ENCODE results near the gene NTF3. TPM values are rescaled to one million over a fixed set of nuclear protein-coding genes. Genes with fewer than 3 reads are reported as not detected.

Gene NTF3
- total RNA-seq, 1 donor from 2014 or later, result 8.9 TPM

DNA sequence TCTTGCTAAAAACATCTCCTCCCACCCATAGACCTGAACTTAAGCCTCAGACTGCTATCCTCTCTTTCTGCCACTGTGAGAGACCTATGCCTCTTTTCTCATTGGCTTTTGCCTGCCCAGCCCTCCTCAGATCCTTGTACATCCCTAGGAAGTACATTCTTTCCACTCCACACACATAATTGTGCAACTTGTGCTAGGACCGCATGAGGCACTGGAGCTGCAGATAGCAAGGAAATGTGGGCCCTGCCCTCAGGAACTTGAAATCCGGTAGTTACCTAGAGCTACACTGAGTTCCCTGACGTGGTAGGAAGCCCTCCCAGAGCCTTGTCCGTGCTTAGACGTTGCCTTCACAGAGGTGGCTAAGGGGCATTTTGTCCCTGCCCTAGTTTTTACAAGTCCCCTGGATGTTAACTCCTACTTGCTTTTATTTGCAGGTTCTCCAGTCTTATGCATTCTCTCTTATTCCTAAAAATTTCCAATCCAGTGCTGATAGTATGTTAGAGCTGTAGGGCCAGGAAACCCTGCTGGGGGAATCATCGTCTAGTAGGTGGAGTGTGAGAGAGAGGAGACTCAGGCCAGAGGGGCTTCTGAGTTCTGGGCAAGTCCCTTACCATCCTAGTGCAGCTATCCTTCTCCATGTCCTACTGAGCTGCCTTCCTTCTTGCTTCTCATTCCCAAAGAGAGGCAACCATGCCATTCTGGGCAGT lies 41.3 kb downstream of the NTF3 start:
- Histone ChIP-seq H3K4me2 (ENCODE audit: low read length) (no peak overlapping the region), H3K4me3 (ENCODE audit: insufficient read depth, low read depth, low read length) (no peak overlapping the region), H3K9ac (ENCODE audit: low read length) (no peak overlapping the region), H3K27ac (ENCODE audit: low read depth, low read length) (no peak overlapping the region), H3K79me2 (ENCODE audit: insufficient read depth, low read length) (peaks cover 12% of the 10 kb centered on the region), H3K27me3 (ENCODE audit: insufficient read depth, low read length) (no peaks in the 10 kb centered on the region), H4K20me1 (ENCODE audit: insufficient read depth, low read length) (peaks cover 5% of the 10 kb centered on the region), H3K9me3 (ENCODE audit: insufficient read depth, low read depth, low read length) (no peaks in the 10 kb centered on the region), H3K4me1 (ENCODE audit: insufficient read depth, low read length) (no peaks in the 10 kb centered on the region), H3K36me3 (ENCODE audit: insufficient read depth, low read length) (no peaks in the 10 kb centered on the region), H2AFZ (ENCODE audit: low read depth, low read length) (no peak overlapping the region)
- TF ChIP-seq, protein P1, sequence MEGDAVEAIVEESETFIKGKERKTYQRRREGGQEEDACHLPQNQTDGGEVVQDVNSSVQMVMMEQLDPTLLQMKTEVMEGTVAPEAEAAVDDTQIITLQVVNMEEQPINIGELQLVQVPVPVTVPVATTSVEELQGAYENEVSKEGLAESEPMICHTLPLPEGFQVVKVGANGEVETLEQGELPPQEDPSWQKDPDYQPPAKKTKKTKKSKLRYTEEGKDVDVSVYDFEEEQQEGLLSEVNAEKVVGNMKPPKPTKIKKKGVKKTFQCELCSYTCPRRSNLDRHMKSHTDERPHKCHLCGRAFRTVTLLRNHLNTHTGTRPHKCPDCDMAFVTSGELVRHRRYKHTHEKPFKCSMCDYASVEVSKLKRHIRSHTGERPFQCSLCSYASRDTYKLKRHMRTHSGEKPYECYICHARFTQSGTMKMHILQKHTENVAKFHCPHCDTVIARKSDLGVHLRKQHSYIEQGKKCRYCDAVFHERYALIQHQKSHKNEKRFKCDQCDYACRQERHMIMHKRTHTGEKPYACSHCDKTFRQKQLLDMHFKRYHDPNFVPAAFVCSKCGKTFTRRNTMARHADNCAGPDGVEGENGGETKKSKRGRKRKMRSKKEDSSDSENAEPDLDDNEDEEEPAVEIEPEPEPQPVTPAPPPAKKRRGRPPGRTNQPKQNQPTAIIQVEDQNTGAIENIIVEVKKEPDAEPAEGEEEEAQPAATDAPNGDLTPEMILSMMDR (IDR thresholded peaks at IDR 0.05; ENCODE audit: insufficient read depth, low read depth, low read length), result no peak
- TF ChIP-seq EZH2 (IDR thresholded peaks at IDR 0.05; ENCODE audit: insufficient read depth, low read length), result no peak
- Mint-ChIP-seq H3K9me3 (ENCODE audit: unreplicated experiment) (peaks cover 3% of the 10 kb centered on the region), H3K4me1 (ENCODE audit: low read depth, unreplicated experiment) (peaks cover 6% of the 10 kb centered on the region), H3K27me3 (ENCODE audit: low read depth, unreplicated experiment) (peaks cover 26% of the 10 kb centered on the region), H3K27ac (ENCODE audit: unreplicated experiment) (no peak overlapping the region), H3K4me3 (ENCODE audit: unreplicated experiment) (no peak overlapping the region), H3K36me3 (ENCODE audit: low read depth, unreplicated experiment) (peaks cover 18% of the 10 kb centered on the region)
- FAIRE-seq, result no peak
- no peak for DNase-seq (ENCODE audit: low read depth)

DNA sequence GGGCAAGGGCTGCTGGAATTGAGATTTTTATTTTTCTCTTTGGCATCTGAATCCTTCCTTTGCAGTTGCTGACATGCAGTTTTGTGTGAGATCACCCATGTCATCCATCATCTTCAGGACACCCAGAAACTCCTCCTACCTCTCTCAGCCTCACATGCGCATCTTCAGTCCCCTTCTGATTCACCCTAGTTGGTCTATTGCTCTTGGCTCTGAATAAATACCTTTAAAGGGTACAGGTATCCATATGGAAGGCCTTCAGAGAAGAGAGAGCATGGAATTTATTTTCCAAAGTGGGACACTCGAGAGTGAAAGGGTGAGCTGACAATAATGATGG lies 41.8 kb downstream of the NTF3 start:
- peaks cover 3% of the 10 kb centered on the region for H3K4me1 ChIP-seq (ENCODE audit: insufficient read depth, low read length)
- H3K9ac ChIP-seq (ENCODE audit: low read length), result no peak overlapping the region
- TF ChIP-seq EZH2 (IDR thresholded peaks at IDR 0.05; ENCODE audit: insufficient read depth, low read length), result no peak
- TF ChIP-seq, protein P1 (IDR thresholded peaks at IDR 0.05; ENCODE audit: insufficient read depth, low read depth, low read length), result no peak
- peaks cover 6% of the 10 kb centered on the region for H3K4me1 Mint-ChIP-seq (ENCODE audit: low read depth, unreplicated experiment)
- peaks cover 5% of the 10 kb centered on the region for H4K20me1 ChIP-seq (ENCODE audit: insufficient read depth, low read length)
- peaks cover 25% of the 10 kb centered on the region for H3K27me3 Mint-ChIP-seq (ENCODE audit: low read depth, unreplicated experiment)
- no peak overlapping the region for H2AFZ ChIP-seq (ENCODE audit: low read depth, low read length)
- H3K4me2 ChIP-seq (ENCODE audit: low read length), result no peak overlapping the region
- FAIRE-seq (no peak), DNase-seq (ENCODE audit: low read depth) (no peak)
- H3K27ac Mint-ChIP-seq (ENCODE audit: unreplicated experiment), result no peak overlapping the region
- no peaks in the 10 kb centered on the region for H3K27me3 ChIP-seq (ENCODE audit: insufficient read depth, low read length)
- H3K4me3 Mint-ChIP-seq (ENCODE audit: unreplicated experiment), result no peak overlapping the region
- no peak overlapping the region for H3K4me3 ChIP-seq (ENCODE audit: insufficient read depth, low read depth, low read length)
- no peaks in the 10 kb centered on the region for H3K36me3 ChIP-seq (ENCODE audit: insufficient read depth, low read length)
- no peak overlapping the region for H3K27ac ChIP-seq (ENCODE audit: low read depth, low read length)
- peaks cover 12% of the 10 kb centered on the region for H3K79me2 ChIP-seq (ENCODE audit: insufficient read depth, low read length)
- H3K36me3 Mint-ChIP-seq (ENCODE audit: low read depth, unreplicated experiment), result peaks cover 17% of the 10 kb centered on the region
- H3K9me3 ChIP-seq (ENCODE audit: insufficient read depth, low read depth, low read length), result no peaks in the 10 kb centered on the region
- peaks cover 3% of the 10 kb centered on the region for H3K9me3 Mint-ChIP-seq (ENCODE audit: unreplicated experiment)

DNA sequence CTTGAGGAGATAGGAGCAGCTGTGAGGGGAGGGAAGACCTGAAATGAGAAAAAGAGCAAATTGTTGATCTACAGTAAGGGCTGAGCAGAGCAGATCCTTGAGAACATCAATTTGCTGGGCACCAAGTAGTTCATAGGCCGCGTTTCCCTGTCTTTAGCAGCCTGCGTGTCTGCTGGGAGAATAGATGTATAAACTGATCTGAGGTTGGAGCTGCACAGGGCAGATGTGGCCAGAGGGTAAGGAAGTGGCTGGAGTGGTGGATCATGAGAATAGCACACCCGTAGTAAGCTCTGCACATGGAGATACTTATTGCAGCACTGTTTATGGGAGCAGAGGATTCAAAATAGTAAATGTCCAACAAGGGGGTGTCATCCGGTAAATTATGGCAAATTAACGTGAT lies 44.4 kb downstream of the NTF3 start:
- H3K4me3 Mint-ChIP-seq (ENCODE audit: unreplicated experiment), result no peak overlapping the region
- no peak for DNase-seq (ENCODE audit: low read depth)
- peaks cover 29% of the 10 kb centered on the region for H3K27me3 Mint-ChIP-seq (ENCODE audit: low read depth, unreplicated experiment)
- H3K4me1 ChIP-seq (ENCODE audit: insufficient read depth, low read length), result peaks cover 3% of the 10 kb centered on the region
- peaks cover 6% of the 10 kb centered on the region for H3K4me1 Mint-ChIP-seq (ENCODE audit: low read depth, unreplicated experiment)
- FAIRE-seq, result no peak
- H3K27ac ChIP-seq (ENCODE audit: low read depth, low read length), result no peak overlapping the region
- H3K36me3 ChIP-seq (ENCODE audit: insufficient read depth, low read length), result no peaks in the 10 kb centered on the region
- H2AFZ ChIP-seq (ENCODE audit: low read depth, low read length), result no peak overlapping the region
- peaks cover 7% of the 10 kb centered on the region for H3K36me3 Mint-ChIP-seq (ENCODE audit: low read depth, unreplicated experiment)
- no peak overlapping the region for H3K9ac ChIP-seq (ENCODE audit: low read length)
- H3K27ac Mint-ChIP-seq (ENCODE audit: unreplicated experiment), result no peak overlapping the region
- H3K79me2 ChIP-seq (ENCODE audit: insufficient read depth, low read length), result peaks cover 10% of the 10 kb centered on the region
- H3K9me3 ChIP-seq (ENCODE audit: insufficient read depth, low read depth, low read length), result no peaks in the 10 kb centered on the region
- TF ChIP-seq EZH2 (IDR thresholded peaks at IDR 0.05; ENCODE audit: insufficient read depth, low read length), result no peak
- TF ChIP-seq, protein P1 (IDR thresholded peaks at IDR 0.05; ENCODE audit: insufficient read depth, low read depth, low read length), result no peak
- H3K27me3 ChIP-seq (ENCODE audit: insufficient read depth, low read length), result no peaks in the 10 kb centered on the region
- H3K9me3 Mint-ChIP-seq (ENCODE audit: unreplicated experiment), result no peaks in the 10 kb centered on the region
- no peak overlapping the region for H3K4me2 ChIP-seq (ENCODE audit: low read length)
- H3K4me3 ChIP-seq (ENCODE audit: insufficient read depth, low read depth, low read length), result no peak overlapping the region
- peaks cover 5% of the 10 kb centered on the region for H4K20me1 ChIP-seq (ENCODE audit: insufficient read depth, low read length)

Measured in astrocyte (in vitro differentiated cells and primary cell).